SK-N-SH treated with all-trans-retinoic acid at 6 μM for 48 hours (cell line): ENCODE results near the gene LY6G6F.

Experiments
- ATAC-seq: fragments of 200-7000 bp; cut with Tn5 transposase; 3 replicates; pipeline ENCODE4 v1.9.1; 2020; ENCODE audit warnings: mild to moderate bottlenecking, moderate library complexity
- ARNTL ChIP-seq: fragments of 450-650 bp; formaldehyde crosslinking; IDR thresholded peaks from 2 replicates; pipeline ENCODE4 v1.5.0; 2020; ENCODE audit warnings: low read depth, mild to moderate bottlenecking, moderate library complexity, borderline replicate concordance
- CSDC2 ChIP-seq: fragments of 250-450 bp; sonication (Bioruptor Pico); IDR thresholded peaks from 2 replicates; pipeline ENCODE4 v1.5.0; 2020; ENCODE audit warnings: mild to moderate bottlenecking, moderate library complexity
- CSRNP3 ChIP-seq: fragments of 250-450 bp; sonication (Bioruptor Pico); IDR thresholded peaks from 2 replicates; pipeline ENCODE4 v1.5.1; 2021; ENCODE audit warnings: mild to moderate bottlenecking, moderate library complexity
- ESRRG ChIP-seq: fragments of 250-450 bp; sonication (Bioruptor Pico); IDR thresholded peaks from 2 replicates; pipeline ENCODE4 v1.6.1; 2021; ENCODE audit warnings: mild to moderate bottlenecking
- GLIS3 ChIP-seq: fragments of 250-450 bp; sonication (Bioruptor Pico); IDR thresholded peaks from 2 replicates; pipeline ENCODE4 v1.5.0; 2020; ENCODE audit warnings: mild to moderate bottlenecking, moderate library complexity
- ISL1 ChIP-seq: fragments of 250-450 bp; sonication (Bioruptor Pico); IDR thresholded peaks from 2 replicates; pipeline ENCODE4 v2.1.2; 2022; ENCODE audit warnings: mild to moderate bottlenecking, moderate library complexity
- PATZ1 ChIP-seq: fragments of 250-450 bp; sonication (Bioruptor Pico); IDR thresholded peaks from 2 replicates; pipeline ENCODE4 v1.8.0; 2020; ENCODE audit warnings: mild to moderate bottlenecking, moderate library complexity, borderline replicate concordance
- POU6F1 ChIP-seq: fragments of 250-450 bp; sonication (Bioruptor Pico); IDR thresholded peaks from 2 replicates; pipeline ENCODE4 v1.8.0; 2021; ENCODE audit warnings: low read depth, mild to moderate bottlenecking, moderate library complexity, borderline replicate concordance
- PPARA ChIP-seq: fragments of 250-450 bp; sonication (Bioruptor Pico); IDR thresholded peaks from 2 replicates; pipeline ENCODE4 v1.5.0; 2020; ENCODE audit warnings: mild to moderate bottlenecking, borderline replicate concordance
- RARB ChIP-seq: fragments of 250-450 bp; sonication (Bioruptor Pico); IDR thresholded peaks from 2 replicates; pipeline ENCODE4 v1.8.0; 2021; ENCODE audit warnings: mild to moderate bottlenecking, moderate library complexity
- SNAI2 ChIP-seq: fragments of 250-450 bp; sonication (Bioruptor Pico); IDR thresholded peaks from 2 replicates; pipeline ENCODE4 v1.5.0; 2020; ENCODE audit warnings: mild to moderate bottlenecking, moderate library complexity
- TCF4 ChIP-seq: fragments of 250-450 bp; sonication (Bioruptor Pico); IDR thresholded peaks from 2 replicates; pipeline ENCODE4 v1.8.0; 2021; ENCODE audit warnings: mild to moderate bottlenecking, moderate library complexity, borderline replicate concordance
- TOX ChIP-seq: fragments of 250-450 bp; sonication (Bioruptor Pico); IDR thresholded peaks from 2 replicates; pipeline ENCODE4 v1.8.0; 2021; ENCODE audit warnings: mild to moderate bottlenecking, moderate library complexity, borderline replicate concordance
- TSHZ2 ChIP-seq: fragments of 250-450 bp; sonication (Bioruptor Pico); IDR thresholded peaks from 2 replicates; pipeline ENCODE4 v1.5.0; 2020; ENCODE audit warnings: mild to moderate bottlenecking, moderate library complexity
- ZC3H10 ChIP-seq: fragments of 250-450 bp; sonication (Bioruptor Pico); IDR thresholded peaks from 2 replicates; pipeline ENCODE4 v1.5.1; 2021; ENCODE audit warnings: mild to moderate bottlenecking, moderate library complexity
- ZFP3 ChIP-seq: fragments of 250-450 bp; sonication (Bioruptor Pico); IDR thresholded peaks from 2 replicates; pipeline ENCODE4 v1.5.0; 2020; ENCODE audit warnings: mild to moderate bottlenecking, moderate library complexity
- ZFP30 ChIP-seq: fragments of 450-650 bp; formaldehyde crosslinking; IDR thresholded peaks from 2 replicates; pipeline ENCODE4 v1.5.0; 2022; ENCODE audit warnings: mild to moderate bottlenecking, moderate library complexity
- ZNF565 ChIP-seq: fragments of 450-650 bp; formaldehyde crosslinking; conservative IDR thresholded peaks from 2 replicates; pipeline ENCODE4 v1.5.0; 2020; ENCODE audit warnings: low read depth, mild to moderate bottlenecking, moderate library complexity
- ZNF8 ChIP-seq: fragments of 450-650 bp; formaldehyde crosslinking; IDR thresholded peaks from 2 replicates; pipeline ENCODE4 v1.5.0; 2020; ENCODE audit warnings: mild to moderate bottlenecking, moderate library complexity

LY6G6F gene

GRCh38 chr6:31739639-31740396 lies 33.2 kb downstream of the LY6G6F start, which contains the start of gene MSH5 (continued):
- TF ChIP-seq PATZ1 (CRISPR knock-in tag) = no peak
- TF ChIP-seq ZNF565 (CRISPR knock-in tag) = no peak
- no peak for TF ChIP-seq CSDC2 (CRISPR knock-in tag)
- TF ChIP-seq ISL1 (CRISPR knock-in tag) = no peak
- no peak for TF ChIP-seq RARB
- no peak for TF ChIP-seq GLIS3 (CRISPR knock-in tag)

GRCh38 chr6:31740397-31741223 lies 33.9 kb downstream of the LY6G6F start:
- ATAC-seq = no peak; the same call in 2 of the 3 replicates
- TF ChIP-seq ZFP30 (CRISPR knock-in tag) = no peak
- TF ChIP-seq POU6F1 (CRISPR knock-in tag) = no peak
- TF ChIP-seq ZFP3 (CRISPR knock-in tag) = no peak
- TF ChIP-seq CSRNP3 (CRISPR knock-in tag) = no peak
- TF ChIP-seq TCF4 (CRISPR knock-in tag) = no peak
- no peak for TF ChIP-seq ZNF565 (CRISPR knock-in tag)
- no peak for TF ChIP-seq ZC3H10 (CRISPR knock-in tag)
- no peak for TF ChIP-seq PPARA (CRISPR knock-in tag)
- TF ChIP-seq ARNTL (CRISPR knock-in tag) = no peak
- no peak for TF ChIP-seq ISL1 (CRISPR knock-in tag)
- TF ChIP-seq ESRRG (CRISPR knock-in tag) = no peak
- no peak for TF ChIP-seq SNAI2 (CRISPR knock-in tag)
- TF ChIP-seq CSDC2 (CRISPR knock-in tag) = no peak
- no peak for TF ChIP-seq ZNF8 (CRISPR knock-in tag)
- TF ChIP-seq, all 23 proteins: peak for 0

GRCh38 chr6:31741815-31742214 lies 35.1 kb downstream of the LY6G6F start:
- no peak for ATAC-seq
- TF ChIP-seq CSDC2 (CRISPR knock-in tag) = no peak
- TF ChIP-seq TSHZ2 (CRISPR knock-in tag) = no peak
- TF ChIP-seq GLIS3 (CRISPR knock-in tag) = no peak
- no peak for TF ChIP-seq TCF4 (CRISPR knock-in tag)
- no peak for TF ChIP-seq ESRRG (CRISPR knock-in tag)
- no peak for TF ChIP-seq TOX
- no peak for TF ChIP-seq ARNTL (CRISPR knock-in tag)
